AG09309 (cell line): Measurements from ENCODE around the gene PIP5K1C.
A peak's percentile ranks its signal among the peaks of the same experiment; 100 is the strongest.

Source experiments
- DNase-seq: peaks from one replicate; pipeline ENCODE4 v3.0.0-alpha.2; 2010; ENCODE audit warnings: low read depth
- H3K4me3 ChIP-seq: 2 replicates; pipeline ENCODE4 v1.5.1; 2011; ENCODE audit warnings: mild to moderate bottlenecking, low read depth, low read length, moderate library complexity; ENCODE audit not compliant: control insufficient read depth
- CTCF ChIP-seq: IDR thresholded peaks from 2 replicates; pipeline ENCODE4 v1.5.1; 2011; ENCODE audit warnings: mild to moderate bottlenecking, low read depth, low read length, inconsistent platforms; ENCODE audit not compliant: insufficient read depth, control insufficient read depth; ENCODE audit errors: missing control alignments

The PIP5K1C gene

DNA sequence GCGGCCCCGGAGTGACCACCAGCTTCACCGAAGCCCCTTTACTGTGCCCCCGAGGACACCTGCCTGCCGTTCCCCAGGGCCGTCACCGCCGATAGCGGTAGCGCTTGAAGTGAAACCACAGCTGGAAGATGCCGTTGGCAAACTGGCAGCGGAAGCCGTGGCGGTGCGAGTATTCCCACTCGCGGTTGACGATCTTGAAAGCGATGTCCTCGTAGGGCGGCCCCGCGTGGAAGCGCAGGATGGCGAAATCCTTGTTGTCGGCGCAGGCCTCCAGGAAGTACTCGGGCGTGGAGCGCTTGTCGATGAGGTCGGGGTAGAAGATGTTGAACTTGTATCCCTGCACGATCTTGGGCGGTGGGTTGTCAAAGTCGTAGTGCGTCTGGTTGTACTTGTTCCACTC is 88.4 kb downstream of the PIP5K1C start:
- no peak for DNase-seq
- H3K4me3 ChIP-seq: no peak overlapping the region
- TF ChIP-seq CTCF: no peak

- DNase-seq: no peak
- TF ChIP-seq CTCF: no peak
- no peak overlapping the region for H3K4me3 ChIP-seq
These were observed 89.2 kb downstream of the PIP5K1C start for GRCh38 chr19:3610745-3611717.

- no peak for DNase-seq
- no peak overlapping the region for H3K4me3 ChIP-seq
- no peak for TF ChIP-seq CTCF
These were observed 90.2 kb downstream of the PIP5K1C start for GRCh38 chr19:3609779-3610719.

DNA sequence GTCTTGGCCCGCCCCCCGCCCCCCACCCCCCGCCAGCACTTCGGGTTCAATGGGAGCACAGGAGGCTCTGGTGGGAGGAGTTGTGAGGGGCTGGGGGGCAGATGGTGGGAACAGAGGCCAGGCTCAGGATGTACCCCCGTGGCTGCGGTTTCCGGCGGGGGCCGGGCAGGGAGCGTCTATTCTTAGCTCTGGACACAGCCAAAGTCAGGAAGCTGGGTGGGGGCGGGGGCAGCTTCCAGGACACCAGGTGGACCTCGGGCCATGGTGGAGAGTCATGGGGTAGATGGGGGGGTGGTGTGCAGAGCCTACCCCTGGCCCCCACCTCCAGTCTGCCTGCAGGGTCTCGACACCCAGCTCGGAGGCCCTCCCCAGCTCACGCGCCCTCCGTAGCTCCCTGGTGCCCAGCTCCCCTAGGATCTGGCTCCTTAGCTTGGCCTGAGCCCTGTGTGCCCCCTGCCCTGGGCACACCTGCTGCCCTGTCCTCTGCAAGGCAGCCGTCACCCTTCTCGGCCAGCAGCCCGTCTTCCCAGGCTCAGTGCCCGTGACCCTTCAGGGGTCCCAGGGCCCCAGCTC is 91.4 kb downstream of the PIP5K1C start:
- H3K4me3 ChIP-seq: no peak overlapping the region
- no peak for DNase-seq
- TF ChIP-seq CTCF: no peak

DNA sequence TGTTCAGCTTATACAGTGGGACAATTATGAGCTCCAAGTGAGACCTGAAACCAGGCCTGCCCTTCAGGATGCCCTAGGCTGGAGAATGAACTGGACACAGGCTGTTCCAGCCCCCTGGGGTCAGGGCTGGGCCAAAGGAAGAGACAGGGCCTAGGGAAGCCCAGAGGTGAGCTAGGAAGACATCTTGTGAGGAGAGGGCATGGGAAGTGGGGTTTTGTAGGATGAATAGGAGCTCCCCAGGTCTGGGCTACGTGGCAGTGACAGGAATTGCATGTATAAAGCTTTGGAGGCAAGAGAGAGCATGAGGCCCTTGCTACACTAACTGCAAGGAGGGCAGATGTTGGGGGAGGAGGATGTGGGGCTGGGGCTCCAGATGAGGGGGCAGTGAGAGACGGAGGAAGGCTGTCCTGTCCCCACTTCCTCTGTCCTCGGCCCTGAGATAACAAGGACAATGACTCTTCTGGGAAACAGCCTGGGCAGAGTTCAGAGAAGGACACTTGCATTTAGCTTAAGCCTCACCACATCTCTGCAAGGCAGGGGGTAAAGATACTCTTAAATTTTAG is 92.1 kb downstream of the PIP5K1C start:
- no peak overlapping the region for H3K4me3 ChIP-seq
- DNase-seq: no peak
- no peak for TF ChIP-seq CTCF

DNA sequence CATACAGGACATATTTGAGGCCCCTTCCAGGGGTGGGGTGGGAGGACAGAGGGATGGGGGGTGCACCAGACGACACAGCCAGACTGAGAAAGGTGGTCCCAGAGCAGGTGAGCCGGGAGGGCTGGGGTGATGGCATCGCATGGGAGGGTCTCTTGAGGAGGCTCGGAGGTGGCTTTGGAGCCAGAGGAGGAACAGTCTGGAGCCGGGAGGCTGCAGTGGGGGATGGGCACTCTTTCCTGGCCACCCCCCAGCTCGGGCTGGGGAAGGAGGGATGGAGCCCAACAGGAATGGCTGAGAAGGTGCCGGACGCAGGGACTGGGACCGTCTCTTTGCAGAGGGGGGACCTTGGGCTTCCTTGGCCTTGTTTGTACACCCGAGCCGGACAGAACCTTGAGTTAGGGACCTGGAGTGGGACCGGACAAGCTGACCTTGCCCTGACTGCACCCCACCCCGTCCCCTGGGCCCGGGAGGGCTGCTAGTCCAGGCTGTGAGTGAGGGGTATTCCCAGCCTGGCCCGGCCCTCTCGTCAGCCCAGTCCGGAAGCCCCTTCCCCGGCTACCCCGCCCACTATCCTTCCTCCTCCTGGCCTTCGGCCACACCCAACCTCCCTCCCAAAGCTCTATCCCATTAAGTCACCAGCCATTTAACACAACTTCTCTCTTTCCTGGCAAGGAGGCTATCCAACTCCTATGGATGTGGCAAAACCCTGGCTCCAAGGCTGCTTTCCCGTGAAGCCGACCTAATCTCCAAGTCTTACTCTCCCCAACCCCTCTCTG is 92.8 kb downstream of the PIP5K1C start:
- DNase-seq: no peak
- no peak for TF ChIP-seq CTCF
- peak overlapping the region; percentile 44 for H3K4me3 ChIP-seq
